Measurements from ENCODE around the gene KCNJ3. TPM values are rescaled to one million over a fixed set of nuclear protein-coding genes. Genes with fewer than 3 reads are reported as not detected.

The KCNJ3 gene
- total RNA-seq, 2 experiments from 2014 or later = not detected

DNA sequence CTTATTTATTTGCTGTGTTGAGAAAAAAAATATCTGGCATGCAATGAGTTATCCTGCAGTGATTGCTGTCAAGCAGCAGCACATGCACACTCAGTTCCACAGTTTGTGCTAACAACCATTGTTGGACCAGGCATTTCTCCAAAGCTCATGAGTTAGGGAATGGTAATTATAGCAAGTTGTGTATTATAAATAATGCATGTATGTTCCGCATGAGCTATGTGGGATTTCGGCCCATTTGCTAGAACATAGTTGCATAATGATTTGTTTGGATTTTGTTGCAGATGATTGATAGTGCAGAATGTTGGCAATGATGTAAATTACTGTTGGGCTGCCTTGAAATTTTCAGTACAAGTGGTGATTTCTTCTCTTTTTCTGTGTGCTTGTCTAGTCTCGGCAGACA is 10.7 kb downstream of the KCNJ3 start:
- ChIA-PET CTCF (ENCODE audit: unreplicated experiment) (no interaction called here), POLR2A (no interaction called here)
- Histone ChIP-seq H3K36me3 (ENCODE audit: insufficient read depth, low read length) (no peaks in the 10 kb centered on the region), H3K27ac (ENCODE audit: low read depth, low read length, poor library complexity, severe bottlenecking) (no peak overlapping the region), H3K9me3 (ENCODE audit: low read length) (no peaks in the 10 kb centered on the region), H3K9me2 (ENCODE audit: insufficient read depth, low read length) (no peaks in the 10 kb centered on the region), H3K4me3 (ENCODE audit: low read depth, low read length, poor library complexity, severe bottlenecking) (no peak overlapping the region), H4K20me1 (ENCODE audit: insufficient read depth, low read length) (no peaks in the 10 kb centered on the region), H3K79me2 (ENCODE audit: insufficient read depth, low read depth, low read length) (no peaks in the 10 kb centered on the region), H3K4me2 (ENCODE audit: low read length) (no peak overlapping the region), H2AFZ (ENCODE audit: low read length) (no peak overlapping the region), H3K4me1 (ENCODE audit: insufficient read depth, low read length, poor library complexity, severe bottlenecking) (no peaks in the 10 kb centered on the region)
- intact Hi-C loops (cut with micrococcal nuclease; ENCODE audit: unreplicated experiment) = no loop called here
- no peak for DNase-seq (ENCODE audit: low spot score)
- BruUV-seq (replicated peaks) = no TSS peak
- TF ChIP-seq EZH2phosphoT487 (IDR thresholded peaks at IDR 0.05; ENCODE audit: borderline replicate concordance, low read depth, low read length) = no peak
- no peak for TF ChIP-seq CTCF (conservative IDR thresholded peaks at IDR 0.05; ENCODE audit: low read length)

DNA sequence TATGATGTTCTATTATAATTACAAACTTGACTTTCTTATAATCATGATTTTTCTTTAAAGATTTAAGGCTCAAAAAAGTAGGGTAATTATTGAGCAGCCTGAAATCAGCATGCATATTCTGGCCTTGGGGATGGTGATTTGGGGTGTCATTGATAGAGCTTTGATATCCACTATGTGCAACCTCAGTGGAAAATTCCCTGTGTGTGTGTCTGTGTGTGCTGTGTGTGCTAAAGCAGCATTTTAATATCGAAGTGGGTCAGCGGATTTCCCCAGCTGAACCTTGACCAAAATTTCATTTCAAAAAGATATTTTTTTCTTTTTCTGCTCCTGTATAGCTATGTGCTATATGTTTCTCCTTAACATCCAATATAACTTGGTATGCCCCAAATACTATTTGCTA is 11.6 kb downstream of the KCNJ3 start:
- no peak for TF ChIP-seq CTCF (conservative IDR thresholded peaks at IDR 0.05; ENCODE audit: low read length)
- no peak for TF ChIP-seq EZH2phosphoT487 (IDR thresholded peaks at IDR 0.05; ENCODE audit: borderline replicate concordance, low read depth, low read length)

GRCh38 chr2:154710685-154711084 is 12.2 kb downstream of the KCNJ3 start:
- H3K4me2 ChIP-seq (ENCODE audit: low read length) = no peak overlapping the region
- ChIA-PET POLR2A (interaction anchor here (0.6 kb wide), 1 partner anchor 13 kb away, joined by 3 read pairs; no protein-coding TSS in a partner anchor), CTCF (ENCODE audit: unreplicated experiment) (no interaction called here)
- H3K4me3 ChIP-seq (ENCODE audit: low read depth, low read length, poor library complexity, severe bottlenecking) = no peak overlapping the region
- no TSS peak for BruUV-seq (replicated peaks)
- no peaks in the 10 kb centered on the region for H3K9me3 ChIP-seq (ENCODE audit: low read length)
- intact Hi-C loops (cut with micrococcal nuclease; ENCODE audit: unreplicated experiment) = no loop called here
- H4K20me1 ChIP-seq (ENCODE audit: insufficient read depth, low read length) = no peaks in the 10 kb centered on the region
- no peaks in the 10 kb centered on the region for H3K79me2 ChIP-seq (ENCODE audit: insufficient read depth, low read depth, low read length)
- no peak for DNase-seq (ENCODE audit: low spot score)
- no peaks in the 10 kb centered on the region for H3K9me2 ChIP-seq (ENCODE audit: insufficient read depth, low read length)
- TF ChIP-seq CTCF (conservative IDR thresholded peaks at IDR 0.05; ENCODE audit: low read length) = no peak
- no peak for TF ChIP-seq EZH2phosphoT487 (IDR thresholded peaks at IDR 0.05; ENCODE audit: borderline replicate concordance, low read depth, low read length)
- no peaks in the 10 kb centered on the region for H3K4me1 ChIP-seq (ENCODE audit: insufficient read depth, low read length, poor library complexity, severe bottlenecking)
- no peaks in the 10 kb centered on the region for H3K36me3 ChIP-seq (ENCODE audit: insufficient read depth, low read length)
- H2AFZ ChIP-seq (ENCODE audit: low read length) = no peak overlapping the region
- no peak overlapping the region for H3K27ac ChIP-seq (ENCODE audit: low read depth, low read length, poor library complexity, severe bottlenecking)

More for the DNA sequence above, 11.6 kb downstream of the KCNJ3 start:
- Histone ChIP-seq H3K9me3 (ENCODE audit: low read length) (no peaks in the 10 kb centered on the region), H3K9me2 (ENCODE audit: insufficient read depth, low read length) (no peaks in the 10 kb centered on the region), H3K79me2 (ENCODE audit: insufficient read depth, low read depth, low read length) (no peaks in the 10 kb centered on the region), H3K27ac (ENCODE audit: low read depth, low read length, poor library complexity, severe bottlenecking) (no peak overlapping the region), H4K20me1 (ENCODE audit: insufficient read depth, low read length) (no peaks in the 10 kb centered on the region), H2AFZ (ENCODE audit: low read length) (no peak overlapping the region), H3K4me2 (ENCODE audit: low read length) (no peak overlapping the region), H3K36me3 (ENCODE audit: insufficient read depth, low read length) (no peaks in the 10 kb centered on the region), H3K4me3 (ENCODE audit: low read depth, low read length, poor library complexity, severe bottlenecking) (no peak overlapping the region), H3K4me1 (ENCODE audit: insufficient read depth, low read length, poor library complexity, severe bottlenecking) (no peaks in the 10 kb centered on the region)
- ChIA-PET POLR2A (no interaction called here), CTCF (ENCODE audit: unreplicated experiment) (no interaction called here)
- DNase-seq (ENCODE audit: low spot score) = no peak
- intact Hi-C loops (cut with micrococcal nuclease; ENCODE audit: unreplicated experiment) = no loop called here
- no TSS peak for BruUV-seq (replicated peaks)
